ENCODE results near the gene CFAP73. TPM values are rescaled to one million over a fixed set of nuclear protein-coding genes. Genes with fewer than 3 reads are reported as not detected.
"Not testable (repeated sequence)": the region's sequence is repeated elsewhere in the genome, so short reads cannot be mapped to it uniquely, and the experiment has no call there.

The CFAP73 gene
- polyA plus RNA-seq, 3 donors = 0.83 to 1.2 (median 1.1) TPM

DNA sequence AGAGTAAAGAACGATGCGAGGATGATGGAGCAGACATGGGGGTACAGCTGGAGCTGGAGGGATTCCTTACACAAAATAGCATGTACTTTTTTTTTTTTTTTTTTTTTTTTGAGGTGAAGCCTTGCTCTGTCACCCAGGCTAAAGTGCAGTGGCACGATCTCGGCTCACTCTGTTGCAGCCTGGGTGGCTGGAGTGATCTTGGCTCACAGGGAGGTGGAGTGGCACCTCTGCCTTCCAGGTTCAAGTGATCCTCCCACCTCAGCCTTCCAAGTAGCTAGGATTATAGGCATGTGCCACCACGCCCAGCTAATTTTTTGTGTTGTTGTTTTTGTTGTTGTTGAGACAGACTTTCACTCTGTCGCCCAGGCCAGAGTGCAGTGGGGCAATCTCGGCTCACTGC, 8.8 kb upstream of the CFAP73 start:
- DNase-seq (ENCODE audit: low read depth in 3 of 3, low spot score in 2 of 3) = no peak

DNA sequence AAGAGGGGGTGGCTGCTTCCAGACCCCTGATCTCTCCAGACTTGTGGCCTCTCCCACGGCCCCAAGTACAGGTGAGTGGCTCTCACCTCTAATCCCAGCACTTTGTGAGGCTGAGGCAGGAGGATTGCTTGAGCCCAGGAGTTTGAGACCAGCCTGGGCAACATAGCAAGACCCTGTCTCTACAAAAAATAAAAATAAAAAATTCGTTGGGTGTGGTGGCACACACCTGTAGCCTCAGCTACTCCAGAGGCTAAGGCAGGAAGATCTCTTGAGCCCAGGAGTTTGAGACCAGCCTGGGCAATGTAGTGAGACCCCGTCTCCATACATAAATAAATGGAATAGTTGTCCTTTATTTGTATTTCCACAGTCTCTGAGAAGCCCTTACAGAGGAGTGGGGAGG, 7.8 kb upstream of the CFAP73 start:
- DNase-seq (ENCODE audit: low read depth in 3 of 3, low spot score in 2 of 3) = not testable (repeated sequence)

DNA sequence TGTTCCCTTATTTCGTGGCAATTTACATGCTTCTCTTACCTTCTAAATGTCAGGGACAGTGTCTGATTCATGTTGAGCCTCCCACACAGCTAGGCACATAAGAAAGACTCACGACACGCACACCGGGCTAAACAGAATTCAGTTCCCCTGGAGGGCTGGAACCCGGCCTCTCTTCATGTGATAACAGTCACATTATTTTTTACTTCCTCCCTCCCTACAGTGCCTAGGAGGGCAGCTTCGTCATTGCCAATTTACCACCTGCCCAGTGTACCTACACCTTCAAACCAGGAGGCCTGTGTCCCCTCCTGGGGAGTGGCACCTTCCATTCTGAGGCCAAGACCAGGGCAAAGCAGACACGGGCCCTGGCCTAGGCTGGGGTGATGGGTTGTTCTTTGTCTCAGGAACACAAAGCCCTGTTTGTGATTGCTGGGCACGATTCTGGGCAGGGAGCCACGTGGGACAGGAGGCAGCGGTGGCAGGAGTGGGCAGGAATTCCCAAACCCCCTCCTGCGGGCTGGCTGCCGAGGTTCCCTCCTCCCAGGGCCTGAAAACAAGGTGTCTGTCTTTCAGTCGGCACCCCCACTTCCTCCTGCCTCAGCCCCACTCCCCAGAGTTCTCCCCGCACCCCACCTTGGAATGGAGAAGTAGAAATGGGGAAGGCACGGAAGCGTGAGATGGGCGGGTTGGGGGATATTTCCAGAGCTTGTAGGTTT, 7.2 kb upstream of the CFAP73 start:
- no peak for DNase-seq (ENCODE audit: low read depth in 3 of 3, low spot score in 2 of 3)

DNA sequence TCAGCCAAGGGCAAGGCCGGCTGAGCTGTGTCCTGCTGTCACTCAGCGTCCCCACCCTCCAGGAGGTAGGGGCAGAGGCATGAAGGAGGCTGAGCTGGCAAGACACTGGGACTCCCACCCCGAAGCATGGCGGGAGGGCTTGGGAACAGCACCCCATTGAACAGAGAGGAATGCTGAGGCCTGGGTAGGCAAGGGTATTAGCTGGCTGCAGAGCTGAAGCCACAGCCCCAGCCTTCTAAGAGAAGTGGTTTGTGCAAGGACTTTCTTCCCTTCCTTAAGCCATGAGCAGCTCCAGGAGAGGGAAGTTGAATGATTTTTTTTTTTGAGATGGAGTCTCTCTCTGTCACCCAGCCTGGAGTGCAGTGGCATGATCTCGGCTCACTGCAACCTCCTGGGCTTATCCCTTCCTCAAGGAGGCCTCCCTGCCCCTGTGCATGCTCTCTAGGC, 6.6 kb upstream of the CFAP73 start:
- DNase-seq (ENCODE audit: low read depth in 3 of 3, low spot score in 2 of 3) = no peak

DNA sequence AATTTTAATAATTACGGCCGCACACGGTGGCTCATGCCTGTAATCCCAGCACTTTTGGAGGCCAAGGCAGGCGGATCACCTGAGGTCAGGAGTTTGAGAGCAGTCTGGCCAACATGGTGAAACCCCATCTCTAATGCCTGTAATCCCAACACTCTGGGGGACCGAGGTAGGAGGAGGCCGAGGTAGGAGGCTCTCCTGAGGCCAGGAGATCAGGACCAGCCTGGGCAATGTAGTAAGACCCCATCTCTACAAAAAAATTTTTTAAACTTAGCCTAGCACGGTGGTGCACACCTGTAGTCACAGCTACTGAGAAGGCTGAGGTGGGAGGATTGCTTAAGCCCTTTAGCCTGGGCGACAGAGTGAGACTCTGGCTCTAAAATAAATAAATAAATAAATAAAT, 5.6 kb upstream of the CFAP73 start:
- DNase-seq (ENCODE audit: low read depth in 3 of 3, low spot score in 2 of 3) = no peak

DNA sequence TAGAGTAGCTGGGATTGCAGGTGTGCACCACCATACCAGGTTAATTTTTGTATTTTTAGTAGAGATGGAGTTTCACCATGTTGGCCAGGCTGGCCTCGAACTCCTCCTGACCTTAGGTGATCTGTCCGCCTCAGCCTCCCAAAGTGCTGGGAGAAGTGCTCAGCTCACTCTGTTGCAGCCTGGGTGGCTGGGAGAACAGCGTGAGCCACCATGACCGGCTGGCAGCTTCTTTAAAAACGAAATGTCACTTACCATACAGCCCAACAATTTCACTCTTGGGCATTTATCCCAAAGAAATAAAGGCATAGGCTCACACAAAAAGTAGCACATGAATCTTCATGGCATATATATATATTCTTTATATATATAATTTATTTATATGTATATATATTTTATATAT, 4.7 kb upstream of the CFAP73 start:
- no peak for DNase-seq (ENCODE audit: low read depth in 3 of 3, low spot score in 2 of 3)

DNA sequence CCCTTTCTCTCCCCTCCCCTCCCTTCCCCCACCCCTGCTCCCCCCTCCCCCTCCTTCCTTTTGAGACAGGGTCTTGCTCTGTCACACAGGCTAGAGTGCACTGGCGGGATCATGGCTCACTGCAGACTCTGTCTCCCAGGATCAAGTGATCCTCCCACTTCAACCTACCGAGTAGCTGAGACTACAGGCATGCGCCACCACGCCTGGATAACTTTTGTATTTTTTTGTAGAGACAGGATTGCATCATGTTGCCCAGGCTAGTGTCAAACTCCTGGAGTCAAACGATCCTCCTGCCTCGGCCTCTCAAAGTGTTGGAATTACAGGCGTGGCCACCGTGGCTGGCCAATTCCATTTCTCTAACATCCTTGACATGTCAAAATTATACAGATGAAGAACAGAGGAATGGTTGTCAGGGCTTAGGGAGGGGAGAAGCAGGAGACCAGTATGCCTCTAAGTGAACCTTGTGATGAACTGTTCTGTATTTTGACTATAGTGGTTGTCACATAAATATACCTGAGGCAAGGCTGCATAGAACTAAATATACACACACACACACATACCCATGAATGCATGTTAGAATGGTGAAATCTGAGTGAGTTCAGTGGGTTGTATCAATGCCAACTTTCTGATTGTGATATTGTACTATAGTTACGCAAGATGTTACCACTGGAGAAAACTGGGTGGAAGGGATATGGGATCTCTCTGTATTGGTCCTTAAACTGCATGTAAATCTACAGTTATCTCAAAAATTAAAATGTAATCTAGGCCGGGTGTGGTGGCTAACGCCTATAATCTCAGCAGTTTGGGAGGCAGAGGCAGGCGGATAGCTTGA, 3.6 kb upstream of the CFAP73 start:
- DNase-seq (ENCODE audit: low read depth in 3 of 3, low spot score in 2 of 3) = no peak

DNA sequence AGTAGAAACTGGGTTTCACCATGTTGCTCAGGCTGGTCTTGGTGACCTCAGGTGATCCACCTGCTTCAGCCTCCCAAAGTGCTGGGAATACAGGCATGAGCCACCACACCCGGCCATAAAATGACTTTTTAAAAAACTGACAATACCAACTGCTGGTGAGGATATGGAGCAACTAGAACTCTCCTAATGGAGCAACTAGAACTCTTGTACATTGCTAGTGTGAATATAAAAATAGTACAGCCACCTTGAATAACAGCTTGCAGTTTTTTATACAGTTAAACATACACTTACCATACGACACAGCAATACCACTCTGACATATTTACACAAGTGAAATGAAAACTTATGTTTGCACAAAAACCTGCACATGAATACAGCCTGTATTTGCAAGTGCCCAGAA, 2.5 kb upstream of the CFAP73 start:
- DNase-seq (ENCODE audit: low read depth in 3 of 3, low spot score in 2 of 3) = no peak

DNA sequence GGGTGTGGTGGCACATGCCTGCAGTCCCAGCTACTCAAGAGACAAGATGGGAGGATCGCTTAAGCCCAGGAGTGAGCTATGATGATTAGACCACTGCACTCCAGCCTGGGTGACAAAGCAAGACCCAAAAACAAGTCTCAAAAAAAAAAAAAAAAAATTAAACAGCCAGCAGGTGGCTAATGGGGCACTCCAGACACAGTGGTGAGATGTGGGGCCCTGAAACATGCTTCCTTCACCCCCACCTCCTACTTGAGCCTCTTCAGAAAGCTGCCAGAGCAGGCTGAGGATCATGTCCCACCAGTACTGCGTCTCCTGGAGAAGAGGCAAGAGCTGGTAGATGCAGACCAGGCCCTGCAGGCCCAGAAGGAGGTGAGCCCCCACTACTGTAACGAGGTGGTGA, 2.1 kb downstream of the CFAP73 start:
- DNase-seq (ENCODE audit: low read depth in 3 of 3, low spot score in 2 of 3) = no peak

DNA sequence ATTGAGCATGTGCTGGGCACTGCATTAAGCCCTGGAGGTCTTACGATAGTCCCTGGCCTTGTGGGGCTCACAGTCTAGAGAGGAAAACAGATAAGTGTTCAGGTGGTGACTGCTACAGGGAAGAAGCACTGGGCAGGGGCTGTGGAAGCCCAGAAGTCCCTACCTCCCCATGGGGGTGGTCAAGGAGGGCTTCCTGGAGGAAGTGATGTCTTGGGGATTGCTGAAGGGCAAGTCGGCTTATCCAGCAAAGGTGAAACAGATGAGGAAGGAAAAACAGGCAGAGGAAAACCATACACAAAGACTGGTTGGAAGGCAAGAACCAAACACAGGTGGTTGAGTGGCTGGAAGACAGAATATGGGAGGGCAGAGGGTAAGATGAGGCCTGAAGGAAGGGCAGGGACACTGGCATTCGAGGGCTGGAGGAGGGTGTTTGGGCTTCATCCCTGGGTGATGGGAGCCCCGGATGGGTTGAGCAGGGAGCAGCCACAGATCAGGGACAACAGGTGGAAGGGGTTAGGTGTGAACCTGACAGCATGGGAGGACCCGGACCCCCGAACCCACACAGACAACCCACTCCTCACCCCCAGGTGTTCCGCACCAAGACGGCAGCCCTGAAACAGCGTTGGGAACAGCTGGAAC, 2.8 kb downstream of the CFAP73 start:
- no peak for DNase-seq (ENCODE audit: low read depth in 3 of 3, low spot score in 2 of 3)

DNA sequence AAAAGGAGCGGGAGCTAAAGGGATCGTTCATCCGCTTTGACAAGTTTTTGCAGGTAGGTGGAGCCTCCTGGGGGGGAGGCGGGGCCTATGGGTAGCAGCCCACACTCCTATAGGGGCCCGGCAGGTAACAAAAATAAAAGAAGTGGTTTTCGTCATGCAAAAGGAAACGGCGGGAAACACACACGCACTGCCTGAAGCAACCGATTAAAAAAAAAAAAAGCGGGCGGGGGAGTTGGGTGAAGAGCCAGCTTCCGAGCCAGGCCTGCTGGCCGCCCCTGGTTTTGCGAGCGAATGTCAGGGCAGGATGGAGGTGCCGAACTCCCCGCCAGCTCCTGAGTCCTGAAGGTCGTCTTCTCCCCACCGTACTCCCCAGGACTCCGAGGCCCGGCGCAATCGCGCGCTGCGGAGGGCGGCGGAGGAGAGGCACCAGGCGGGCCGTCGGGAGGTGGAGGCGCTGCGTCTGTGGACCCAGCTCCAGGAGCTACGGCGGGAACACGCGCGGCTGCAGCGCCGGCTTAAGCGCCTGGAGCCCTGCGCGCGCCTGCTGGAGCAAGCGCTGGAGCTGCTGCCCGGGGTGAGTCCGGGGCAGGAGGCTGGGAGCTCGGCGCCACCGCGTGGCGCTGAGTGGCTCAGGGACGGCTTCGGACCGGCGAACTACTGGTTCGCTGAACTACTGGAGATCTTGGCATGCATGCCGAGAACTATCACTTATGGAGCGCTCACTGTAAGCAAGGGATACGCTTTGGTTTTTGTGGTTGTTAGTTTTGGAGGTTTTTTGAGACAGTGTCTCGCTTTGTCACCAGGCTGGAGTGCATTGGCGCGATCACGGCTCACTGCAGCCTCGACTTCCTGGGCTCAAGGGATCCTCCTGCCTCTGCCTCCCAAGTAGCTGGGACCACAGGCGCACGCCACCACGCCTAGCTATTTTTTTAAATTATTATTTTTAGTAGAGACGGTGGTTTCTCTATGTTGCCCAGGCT, 3.6 kb downstream of the CFAP73 start:
- DNase-seq (ENCODE audit: low read depth in 3 of 3, low spot score in 2 of 3) = no peak

DNA sequence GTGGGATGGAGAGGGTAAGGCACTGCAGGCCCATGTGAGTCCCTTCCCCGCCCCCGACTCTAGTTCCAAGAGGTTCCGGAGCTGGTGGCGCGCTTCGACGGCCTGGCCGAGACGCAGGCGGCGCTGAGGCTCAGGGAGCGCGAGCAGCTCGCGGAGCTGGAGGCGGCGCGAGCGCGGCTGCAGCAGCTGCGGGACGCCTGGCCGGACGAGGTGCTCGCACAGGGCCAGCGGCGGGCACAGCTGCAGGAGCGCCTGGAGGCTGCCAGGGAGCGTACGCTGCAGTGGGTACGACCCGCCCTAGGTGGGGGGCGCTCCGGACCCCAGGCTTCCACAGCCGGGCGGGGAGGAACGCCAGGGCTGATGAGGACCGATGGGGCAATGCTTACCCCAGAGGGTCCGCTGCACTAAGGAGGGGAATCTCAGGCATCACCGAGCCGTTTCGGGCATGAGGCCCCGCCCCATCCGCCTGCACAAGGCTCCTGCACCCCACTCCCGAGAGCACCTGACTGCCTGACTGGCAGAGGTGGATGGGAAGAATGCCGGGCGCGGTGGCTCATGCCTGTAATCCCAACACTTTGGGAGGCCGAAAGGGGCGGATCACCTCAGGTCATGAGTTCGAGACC, 4.9 kb downstream of the CFAP73 start:
- DNase-seq (ENCODE audit: low read depth in 3 of 3, low spot score in 2 of 3) = no peak

DNA sequence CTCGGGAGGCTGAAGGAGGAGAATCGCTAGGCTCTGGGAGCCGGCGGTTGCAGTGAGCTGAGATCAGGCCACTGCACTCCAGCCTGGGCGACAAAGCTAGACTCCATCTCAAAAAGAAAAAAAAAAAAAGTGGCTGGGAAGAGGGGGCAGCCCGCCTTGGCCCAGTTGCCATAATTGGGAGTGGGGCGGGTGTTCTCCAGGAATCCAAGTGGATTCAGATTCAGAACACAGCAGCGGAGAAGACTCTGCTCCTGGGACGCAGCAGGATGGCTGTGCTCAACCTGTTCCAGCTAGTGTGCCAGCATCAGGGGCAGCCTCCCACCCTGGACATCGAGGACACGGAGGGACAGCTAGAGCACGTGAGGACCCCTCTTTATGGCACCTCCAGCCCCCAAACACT, 5.5 kb downstream of the CFAP73 start:
- DNase-seq (ENCODE audit: low read depth in 3 of 3, low spot score in 2 of 3) = no peak

DNA sequence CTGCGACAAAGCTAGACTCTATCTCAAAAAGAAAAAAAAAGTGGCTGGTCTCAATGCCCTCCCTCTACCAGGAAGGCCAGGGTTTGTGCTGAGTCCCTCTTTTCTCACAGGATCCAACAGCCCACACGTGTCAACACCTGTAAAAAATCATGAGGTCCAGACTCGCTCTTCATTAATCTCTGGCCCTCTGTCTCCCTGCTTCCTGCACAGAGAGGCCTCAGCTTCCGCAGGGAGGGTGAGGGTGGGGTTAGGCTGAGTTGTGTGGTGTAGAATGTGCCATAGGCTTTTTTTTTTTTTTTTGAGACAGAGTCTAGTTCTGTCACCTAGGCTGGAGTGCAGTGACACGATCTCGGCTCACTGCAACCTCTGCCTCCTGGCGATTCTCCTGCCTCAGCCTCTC, 6.1 kb downstream of the CFAP73 start:
- DNase-seq (ENCODE audit: low read depth in 3 of 3, low spot score in 2 of 3) = no peak

DNA sequence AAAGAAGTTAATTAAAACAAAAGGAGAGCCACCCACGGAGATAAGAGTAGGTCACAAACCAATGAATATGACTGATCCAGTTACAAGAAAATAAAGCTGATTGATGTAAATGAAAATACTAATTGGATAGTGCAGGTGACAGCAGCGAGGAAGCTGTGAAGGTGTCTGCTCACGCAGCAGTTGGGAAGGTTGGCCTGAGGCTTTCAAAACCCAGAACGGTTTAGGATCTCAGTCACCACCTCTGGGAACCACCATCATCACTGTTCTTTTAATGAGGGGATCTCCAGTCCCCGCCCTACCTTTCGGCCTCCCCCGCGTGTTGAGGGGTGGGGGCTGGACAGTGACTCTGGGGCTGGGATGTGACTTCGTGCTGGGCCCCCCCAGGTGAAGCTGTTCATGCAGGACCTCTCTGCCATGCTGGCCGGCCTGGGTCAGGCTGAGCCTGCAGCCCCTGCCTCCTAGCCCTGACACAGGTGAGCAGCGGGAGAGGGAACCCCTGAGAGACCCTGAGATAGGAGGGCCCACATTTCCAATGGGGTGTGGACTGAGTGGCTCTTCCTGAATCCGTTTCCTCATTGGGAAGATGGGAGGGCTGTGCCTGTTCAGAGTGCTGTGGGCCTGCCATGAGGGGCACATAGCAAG, 7.8 kb downstream of the CFAP73 start:
- DNase-seq (ENCODE audit: low read depth in 3 of 3, low spot score in 2 of 3) = no peak

DNA sequence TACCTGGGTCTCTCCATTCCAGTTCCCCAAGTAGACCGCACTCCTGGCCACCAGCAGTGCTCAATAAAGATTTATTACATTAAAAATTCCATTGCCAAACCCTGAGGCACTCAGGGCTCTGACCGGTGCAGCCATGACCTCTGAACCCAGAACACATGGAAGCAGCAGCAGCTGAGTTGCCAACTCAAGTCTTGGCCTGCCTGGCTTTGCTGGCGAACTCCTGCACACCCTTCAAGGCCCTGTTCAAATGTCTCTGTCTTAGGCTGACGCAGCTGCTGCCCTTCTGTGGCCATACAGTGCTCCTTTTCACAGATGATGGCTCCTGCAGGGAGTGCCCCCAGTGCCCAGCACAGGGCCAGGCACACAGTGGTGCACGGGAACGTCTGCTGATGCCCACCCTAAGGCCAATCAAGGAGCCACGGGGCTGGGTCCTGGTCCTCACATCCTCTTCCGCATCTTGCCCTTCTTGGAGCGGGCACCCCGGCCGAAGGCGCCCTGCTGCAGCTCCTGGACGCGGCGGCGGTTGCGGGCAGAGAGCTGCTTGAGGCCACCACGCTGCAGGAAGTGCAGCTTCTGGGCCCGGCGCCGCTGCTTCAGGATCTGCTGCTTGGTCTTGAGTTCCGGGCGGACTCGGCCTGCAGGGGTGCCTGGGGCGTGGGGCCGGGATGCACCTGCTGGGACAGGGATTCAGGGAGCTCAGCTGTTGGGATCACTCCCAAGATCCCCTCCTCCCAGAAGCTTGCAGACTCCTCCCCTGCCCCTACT, 9.1 kb downstream of the CFAP73 start:
- DNase-seq (ENCODE audit: low read depth in 3 of 3, low spot score in 2 of 3) = no peak

DNA sequence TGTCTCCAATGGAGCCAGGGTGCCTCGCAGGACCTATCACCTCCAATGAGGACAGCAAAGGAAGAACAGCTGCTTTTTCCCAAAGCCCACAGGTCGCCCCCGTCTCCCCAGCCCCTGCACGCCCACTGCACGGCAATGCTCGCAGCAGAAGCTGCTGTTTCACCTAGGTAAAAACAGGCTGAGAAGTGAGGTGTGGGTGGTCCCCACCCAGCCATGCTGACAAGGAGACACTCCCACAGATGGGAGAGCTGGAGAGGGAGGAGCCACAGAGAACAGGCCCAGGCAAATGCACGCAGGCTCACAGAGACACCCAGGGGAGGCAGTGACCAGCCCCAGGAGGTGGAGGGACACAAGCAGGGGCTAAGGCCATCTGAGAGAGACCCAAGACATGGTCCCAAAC, 10.4 kb downstream of the CFAP73 start:
- no peak for DNase-seq (ENCODE audit: low read depth in 3 of 3, low spot score in 2 of 3)

DNA sequence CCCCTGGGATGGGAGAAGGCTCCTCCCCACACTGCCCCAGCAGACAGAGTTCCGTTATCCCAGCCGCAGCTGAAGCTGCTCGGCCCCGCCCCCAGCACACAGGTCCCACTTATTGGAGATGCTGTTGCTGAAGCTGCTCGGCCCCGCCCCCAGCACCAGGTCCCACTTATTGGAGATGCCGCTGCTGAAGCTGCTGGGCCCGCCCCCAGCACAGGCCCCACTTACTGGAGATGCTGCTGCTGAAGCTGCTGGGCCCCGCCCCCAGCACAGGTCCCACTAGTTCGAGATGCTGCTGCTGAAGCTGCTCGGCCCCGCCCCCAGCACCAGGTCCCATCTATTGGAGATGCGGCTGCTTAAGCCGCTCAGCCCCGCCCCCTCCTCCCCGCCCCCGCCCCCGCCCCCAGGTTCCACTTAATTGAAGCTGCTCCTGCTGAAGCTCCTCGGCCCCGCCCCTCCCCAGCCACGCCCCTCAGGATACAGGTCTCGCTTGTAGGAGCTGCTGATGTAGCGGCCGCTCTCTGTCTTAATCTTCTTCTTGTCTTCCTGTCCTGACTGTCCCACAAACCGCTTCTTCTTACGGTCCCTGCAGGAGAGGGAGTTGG, 12.0 kb downstream of the CFAP73 start:
- no peak for DNase-seq (ENCODE audit: low read depth in 3 of 3, low spot score in 2 of 3)

All from right renal cortex interstitium (tissue), 3 donors.